ENCODE data around the gene RNF125. TPM values are rescaled to one million over a fixed set of nuclear protein-coding genes. Genes with fewer than 3 reads are reported as not detected.
A peak's percentile ranks its signal among the peaks of the same experiment; 100 is the strongest.

Gene RNF125
- polyA plus RNA-seq (2011; rRNA removed) (0.30 and 0.81 TPM in 2 replicates), polyA plus RNA-seq (2017; fragmentation: RNase III; extraction: RNeasy Plus Mini Kit Qiagen cat#74134 plus additional on column Dnase treatment) (0.13 to 0.18 TPM (median 0.14 TPM) in 3 replicates), polyA minus RNA-seq (2011; rRNA and poly(A)+ RNA removed) (0.10 and 0.21 TPM in 2 replicates)
- polyA plus RNA-seq (2012; cell fraction: cytosol; rRNA removed): 0.07 and 0.12 TPM in 2 replicates
- 0.04 and 0.07 TPM in 2 replicates for polyA plus RNA-seq (2012; cell fraction: nucleus; rRNA removed)

GRCh38 chr18:32018331-32019250, at the start of gene RNF125:
RNF125 (plus strand) TSS chr18:32018825; CDS start chr18:32018864, 39 bp downstream.
- TF ChIP-seq MAX (IDR thresholded peaks at IDR 0.05) (peak; percentile 49; the same call in 1 of the 2 replicates), RCOR1 (IDR thresholded peaks at IDR 0.05; ENCODE audit: low read depth, low read length) (no peak), HDAC2 (IDR thresholded peaks at IDR 0.05) (peak; percentile 45; the same call in 1 of the 2 replicates), E2F6 (IDR thresholded peaks at IDR 0.05; ENCODE audit: borderline replicate concordance, low read depth) (peak; percentile 79; the same call in 1 of the 2 replicates), HOXB13 (CRISPR knock-in tag; IDR thresholded peaks at IDR 0.05; ENCODE audit: low read depth) (no peak)
- FAIRE-seq (no peak), ATAC-seq (peak; percentile 87 to 95), DNase-seq (ENCODE audit: low read depth in 1 of 2, low spot score in 1 of 2) (peak; percentile 39 to 58)
- H3K4me3 ChIP-seq: peak within 1 kb of the TSS; percentile 50
- H3K4me2 ChIP-seq: peak within 1 kb of the TSS; percentile 88
- H3K27ac ChIP-seq: peak within 1 kb of the TSS; percentile 54 to 77; a peak in 5 of 6 replicates
- no peaks in the 10 kb centered on the region for H3K4me1 ChIP-seq
- no peaks in the 10 kb centered on the region for H3K9me3 ChIP-seq
- WGBS (ENCODE audit: missing lambda C conversion rate): 11% methylated on average over 16 of the region's 66 CpGs
- CTCF ChIA-PET: interaction anchor here (1.4 to 1.5 kb wide), 2 partner anchors 54 to 199 kb away, joined by 3 to 5 read pairs; no protein-coding TSS in a partner anchor
- POLR2A ChIA-PET: interaction anchor here (0.6 to 1.5 kb wide), 2 partner anchors 54 to 75 kb away, joined by 3 to 7 read pairs; partner anchors contain the start of gene TRAPPC8

- FAIRE-seq (no peak), ATAC-seq (no peak), DNase-seq (ENCODE audit: low read depth in 1 of 2, low spot score in 1 of 2) (no peak)
- no peak overlapping the region for H3K27ac ChIP-seq
- no peaks in the 10 kb centered on the region for H3K4me1 ChIP-seq
- no peak for TF ChIP-seq BHLHE40 (IDR thresholded peaks at IDR 0.05; ENCODE audit: low read depth, low read length)
- no peak for TF ChIP-seq ZC3H11A (IDR thresholded peaks at IDR 0.05)
- no peak for TF ChIP-seq JUNB (IDR thresholded peaks at IDR 0.05)
- TF ChIP-seq CBX2 (IDR thresholded peaks at IDR 0.05; ENCODE audit: borderline replicate concordance, low read depth): no peak
- no peak for TF ChIP-seq JUN (IDR thresholded peaks at IDR 0.05)
- TF ChIP-seq KDM5A (IDR thresholded peaks at IDR 0.05): no peak
- TF ChIP-seq RCOR1 (IDR thresholded peaks at IDR 0.05; ENCODE audit: low read depth, low read length): no peak
- no peak for TF ChIP-seq RNF2 (IDR thresholded peaks at IDR 0.05; ENCODE audit: borderline replicate concordance, low read depth)
- no peak for TF ChIP-seq PHF8 (IDR thresholded peaks at IDR 0.05; ENCODE audit: borderline replicate concordance, low read depth)
- TF ChIP-seq EHF (CRISPR knock-in tag; IDR thresholded peaks at IDR 0.05): no peak
- TF ChIP-seq ELK1 (IDR thresholded peaks at IDR 0.05; ENCODE audit: low read depth, low read length): no peak
- TF ChIP-seq MAX (IDR thresholded peaks at IDR 0.05): no peak
- no peak for TF ChIP-seq E2F6 (IDR thresholded peaks at IDR 0.05; ENCODE audit: borderline replicate concordance, low read depth)
- no peak for TF ChIP-seq EP300 (IDR thresholded peaks at IDR 0.05)
- no peak for TF ChIP-seq RARB (CRISPR knock-in tag; IDR thresholded peaks at IDR 0.05)
- TF ChIP-seq HEYL (CRISPR knock-in tag; IDR thresholded peaks at IDR 0.05): no peak
- TF ChIP-seq CBX8 (IDR thresholded peaks at IDR 0.05): no peak
- no peak for TF ChIP-seq TFCP2L1 (CRISPR knock-in tag; IDR thresholded peaks at IDR 0.05)
- no peak for TF ChIP-seq NR3C1 (IDR thresholded peaks at IDR 0.05)
- ChIA-PET POLR2A (interaction anchor here (0.6 kb wide), 1 partner anchor 18 kb away, joined by 6 read pairs; no protein-coding TSS in a partner anchor), CTCF (no interaction called here)
- H3K4me3 ChIP-seq: no peak overlapping the region
- no peak overlapping the region for H3K4me2 ChIP-seq
- peaks cover 20% of the 10 kb centered on the region for H3K9me3 ChIP-seq
- WGBS (ENCODE audit: missing lambda C conversion rate): 46% methylated on average over 3 of the region's 3 CpGs
Observed at GRCh38 chr18:31970617-31971016, 48.0 kb upstream of the RNF125 start.
